Stimulated activated CD4-positive, alpha-beta T cell treated with anti-CD3 and anti-CD28 coated beads, Interleukin-12 subunit alpha, Interleukin-12 subunit beta, amount 100 ng/mL, for 4 hours (primary cell): Measurements from ENCODE around the gene KCNC4.

Source experiments
- DNase-seq: peaks from one replicate; pipeline ENCODE4 v3.0.0-alpha.2; 2020

KCNC4 gene

GRCh38 chr1:110233861-110234260 lies 23.7 kb downstream of the KCNC4 start:
- DNase-seq = no peak

DNA sequence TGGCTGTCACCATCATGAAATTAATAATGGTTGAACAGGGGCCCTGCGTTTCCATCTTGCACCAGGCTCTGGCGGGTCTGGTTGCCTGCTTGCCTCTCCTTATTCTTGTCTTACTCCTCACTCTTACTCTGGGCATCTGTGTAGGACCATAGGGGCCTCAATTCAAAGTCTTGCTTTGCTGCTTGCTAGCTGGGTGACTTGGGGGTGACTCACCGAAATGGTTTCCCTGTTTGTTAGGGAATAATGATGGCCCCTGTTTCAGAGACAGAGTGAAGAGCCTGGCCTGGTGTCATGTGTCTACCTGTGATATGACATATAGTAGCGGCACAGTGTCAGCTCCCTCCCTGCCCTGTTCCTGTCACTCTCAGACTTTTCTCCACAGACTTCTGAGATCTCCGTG lies 24.6 kb downstream of the KCNC4 start:
- no peak for DNase-seq

GRCh38 chr1:110235181-110235833 lies 25.2 kb downstream of the KCNC4 start:
- DNase-seq = no peak

DNA sequence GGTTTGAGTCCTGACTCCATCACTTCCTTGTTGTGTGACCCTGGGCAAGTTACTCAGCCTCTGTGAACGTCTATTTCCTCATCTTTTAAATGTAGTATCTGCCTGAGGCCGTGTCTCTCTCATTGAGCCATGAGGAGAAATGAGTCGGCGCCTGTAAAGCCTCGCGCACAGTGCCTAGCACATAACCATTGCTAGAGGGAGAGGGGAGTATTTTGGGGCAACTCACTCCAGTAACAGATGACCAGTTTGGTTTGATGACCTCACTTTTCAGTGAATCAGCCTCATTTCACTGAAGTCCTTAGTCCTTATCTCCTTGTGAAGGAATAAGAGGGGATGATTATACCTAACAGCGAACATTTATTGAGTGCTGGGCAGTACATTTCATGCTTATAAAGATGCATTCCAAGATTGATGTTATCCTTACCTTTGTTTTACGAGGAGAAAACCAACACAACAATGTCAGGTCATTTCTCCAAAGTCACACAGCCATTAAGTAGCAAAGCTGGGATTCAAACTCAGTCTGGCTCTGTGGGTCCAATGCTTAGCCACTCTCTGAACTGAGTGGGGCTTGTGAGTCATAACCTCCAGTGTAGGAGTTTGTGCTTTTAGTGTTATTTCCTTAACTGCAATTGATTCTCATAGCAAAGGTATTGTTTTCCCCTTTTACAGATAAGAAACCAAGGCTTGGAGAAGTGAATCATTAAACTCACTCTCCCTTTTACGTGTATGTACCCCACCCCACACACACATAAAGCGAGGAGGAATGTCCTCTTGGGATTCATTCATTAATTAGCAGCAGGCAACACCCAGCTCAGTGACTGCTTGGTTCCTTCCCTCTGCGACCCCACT lies 25.9 kb downstream of the KCNC4 start:
- no peak for DNase-seq

DNA sequence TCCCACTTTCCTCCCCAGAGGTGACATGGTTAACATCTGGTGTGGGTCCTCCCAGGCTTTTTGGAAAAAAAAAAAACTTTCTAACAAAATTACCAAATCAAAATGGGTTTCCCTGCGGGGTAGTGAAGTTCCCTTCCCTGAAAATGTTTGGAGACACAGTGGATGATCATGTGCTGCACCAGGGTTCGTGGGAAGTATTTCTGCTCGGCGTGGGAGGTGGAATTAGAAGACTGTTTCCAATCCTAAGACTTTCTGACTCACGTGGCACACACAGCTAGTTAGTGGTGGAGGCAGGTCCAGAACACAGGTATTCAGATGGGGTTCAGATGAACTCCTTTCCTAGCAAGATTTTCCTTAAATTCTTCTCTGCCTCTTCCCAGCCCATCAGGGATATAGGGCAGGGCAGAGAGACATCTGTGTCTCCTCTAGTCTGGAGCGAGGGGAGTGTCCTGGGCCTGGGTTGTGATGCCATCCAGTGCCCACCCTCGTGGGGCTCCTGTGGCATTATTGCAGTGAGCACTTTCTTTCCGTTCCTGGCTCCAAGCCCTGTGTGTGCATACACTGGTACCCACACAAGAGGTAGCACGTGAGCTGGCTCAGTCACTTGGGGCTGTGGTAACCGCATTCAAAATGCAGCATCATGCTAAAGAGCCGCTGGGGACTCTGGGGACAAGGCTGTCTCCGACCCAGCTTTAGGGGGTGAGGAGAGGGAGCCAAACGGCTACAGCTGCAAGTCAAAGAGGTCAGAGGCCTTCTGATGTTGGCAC lies 27.5 kb downstream of the KCNC4 start:
- DNase-seq = no peak

GRCh38 chr1:110239441-110240430 lies 29.6 kb downstream of the KCNC4 start:
- no peak for DNase-seq

DNA sequence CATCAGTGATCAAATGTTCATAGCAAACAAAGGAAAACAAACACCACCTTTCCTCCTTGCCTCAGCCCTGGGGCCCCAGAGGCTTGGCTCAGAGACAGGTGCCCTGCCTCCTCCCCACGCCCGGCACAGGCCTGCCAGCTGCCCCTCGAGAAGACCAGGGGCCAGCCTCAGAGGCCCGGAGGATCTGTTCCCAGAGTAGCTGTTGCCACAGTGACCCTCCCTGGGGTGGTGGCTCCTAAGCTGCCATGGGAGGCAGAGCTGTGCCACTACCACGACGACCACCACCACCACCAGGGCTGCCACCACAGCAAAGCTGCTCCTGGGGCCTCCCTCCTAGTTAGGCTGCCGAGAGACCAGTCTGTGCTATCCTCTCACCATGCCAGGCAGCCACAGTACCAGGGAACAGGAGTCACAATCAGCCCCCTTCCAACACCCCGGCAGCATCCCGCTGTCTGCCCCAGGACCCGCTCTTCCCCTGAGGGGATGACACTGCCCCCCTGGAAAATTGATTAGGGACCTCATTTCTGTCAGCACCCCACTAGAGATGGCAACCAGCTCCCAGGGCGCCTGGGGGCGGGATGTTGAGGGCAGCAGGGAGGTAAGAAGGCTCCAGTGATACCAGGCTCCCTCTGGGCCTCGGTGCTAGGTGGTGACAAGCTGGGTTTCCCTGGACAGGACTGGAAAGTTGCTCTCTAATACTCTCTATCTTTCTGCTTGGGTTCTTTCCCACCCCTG lies 30.5 kb downstream of the KCNC4 start:
- no peak for DNase-seq

- DNase-seq = no peak
Measured at GRCh38 chr1:110241516-110241915, 31.4 kb downstream of the KCNC4 start.

DNA sequence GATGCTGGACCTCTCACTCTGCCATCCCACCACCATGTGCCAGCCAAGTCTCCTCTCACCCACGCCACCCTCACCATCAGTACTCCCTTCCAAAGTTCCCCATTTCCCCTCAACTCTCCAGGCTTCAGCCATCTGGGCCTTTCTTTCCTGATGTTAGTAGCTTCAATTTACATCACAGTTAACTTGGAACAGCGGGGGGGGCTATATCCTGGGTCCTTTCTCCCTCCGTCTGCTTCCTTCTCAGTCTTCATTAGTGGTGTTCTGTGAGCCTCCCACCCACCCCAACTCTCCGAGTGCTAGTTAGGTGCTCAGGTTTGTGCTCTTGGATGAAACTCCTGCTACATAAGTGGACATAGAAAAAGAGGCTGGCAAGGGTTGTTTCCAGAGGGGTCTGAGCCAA lies 31.9 kb downstream of the KCNC4 start:
- no peak for DNase-seq

GRCh38 chr1:110242731-110243130 lies 32.6 kb downstream of the KCNC4 start:
- DNase-seq = no peak

DNA sequence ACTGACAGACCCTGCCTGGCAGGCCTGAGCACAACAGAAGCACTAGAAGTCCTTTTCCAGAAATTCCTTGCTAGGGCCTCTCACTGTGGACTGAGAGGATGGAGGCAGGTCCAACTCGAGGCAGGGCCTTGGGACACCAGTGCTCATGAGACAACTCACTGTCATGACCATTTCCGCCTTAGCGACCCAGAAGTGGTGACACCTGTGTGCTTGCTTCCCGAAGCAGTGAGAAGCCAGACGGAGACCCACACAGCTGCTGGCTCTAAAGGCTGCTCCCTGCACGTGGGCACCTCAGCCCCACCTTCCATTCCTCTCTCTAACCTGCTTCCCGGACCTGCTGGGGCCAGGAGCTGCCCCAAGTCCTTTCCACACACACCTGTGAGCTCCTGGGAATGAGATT lies 33.0 kb downstream of the KCNC4 start:
- no peak for DNase-seq

DNA sequence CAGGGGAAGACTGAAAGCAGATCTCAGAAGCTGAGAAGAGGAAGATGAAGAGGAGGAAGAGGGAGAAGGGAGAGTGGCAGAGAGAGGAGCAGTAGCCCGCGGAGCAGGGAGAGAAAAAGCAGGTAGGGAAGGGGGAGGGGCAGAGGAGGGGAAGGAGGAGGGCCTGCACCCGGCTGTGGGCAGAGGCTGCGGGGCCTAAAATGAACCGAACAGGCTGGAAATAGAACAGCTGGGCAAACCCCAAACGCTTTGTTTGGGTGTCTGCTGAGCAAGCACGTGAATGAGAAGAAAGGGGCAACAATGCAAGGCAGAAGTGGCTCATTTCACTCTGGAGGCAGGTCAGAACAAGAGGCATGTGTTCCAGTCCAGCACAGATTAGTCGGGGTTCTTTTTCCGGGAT lies 33.5 kb downstream of the KCNC4 start:
- DNase-seq = no peak

- no peak for DNase-seq
Measured at GRCh38 chr1:110245876-110246620, 35.9 kb downstream of the KCNC4 start.

DNA sequence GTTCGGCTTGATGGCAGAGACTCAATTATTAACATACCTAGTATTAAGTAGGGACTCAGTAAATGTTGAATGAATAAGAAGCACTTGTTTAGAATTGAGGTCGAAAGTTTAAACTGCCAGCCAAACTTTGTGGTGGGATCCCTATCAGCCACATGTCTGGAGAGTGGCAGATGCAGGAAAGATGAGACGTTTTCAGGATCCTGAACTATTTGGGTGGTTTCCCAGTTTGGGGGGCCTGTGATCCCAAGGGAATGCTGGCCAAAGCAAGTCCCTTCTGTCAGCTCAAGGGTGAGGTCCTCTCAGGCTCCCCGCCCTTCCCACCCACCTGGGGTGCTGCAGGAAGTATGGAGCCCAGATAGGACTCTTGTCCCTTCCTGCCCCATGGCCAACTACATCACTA lies 38.6 kb downstream of the KCNC4 start:
- DNase-seq = no peak

DNA sequence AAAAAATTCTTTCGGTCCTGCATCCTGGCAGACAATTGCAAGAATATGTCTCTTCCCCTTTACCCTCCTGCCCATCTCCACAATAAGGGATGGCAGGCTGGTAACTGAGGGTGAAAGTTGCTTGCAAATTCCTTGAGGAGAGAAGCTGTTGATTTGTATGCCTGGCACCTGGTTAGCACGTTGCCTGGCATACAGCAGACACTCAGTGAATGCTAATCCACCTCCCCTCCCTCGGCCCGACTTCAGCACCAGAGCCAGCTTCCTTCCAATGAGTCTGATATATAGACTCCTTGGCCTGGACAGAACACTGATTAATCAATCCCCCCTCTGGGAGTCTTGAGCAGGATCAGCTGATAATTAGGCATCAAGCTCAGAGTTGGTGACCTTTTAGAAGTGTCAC lies 39.1 kb downstream of the KCNC4 start:
- no peak for DNase-seq

DNA sequence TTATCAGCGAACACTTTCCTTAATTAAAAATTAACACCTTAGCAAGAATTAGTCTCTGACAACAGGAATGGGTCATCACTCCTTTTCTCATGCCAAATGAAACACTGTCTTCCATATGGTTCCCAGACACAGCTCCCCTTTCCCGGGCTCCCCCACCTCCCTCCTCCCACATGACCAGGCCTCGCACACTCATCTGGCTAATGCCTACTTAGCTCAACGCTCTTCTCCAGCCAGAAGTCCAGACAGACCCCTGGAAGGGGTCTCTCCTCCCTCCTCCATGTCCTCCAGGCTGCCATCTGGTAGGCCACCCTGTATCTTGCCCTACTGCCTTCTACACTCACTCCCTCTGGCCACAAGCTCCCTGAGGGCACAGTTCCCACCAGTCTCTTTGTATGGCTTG lies 39.9 kb downstream of the KCNC4 start:
- DNase-seq = no peak

- DNase-seq = no peak
Measured at GRCh38 chr1:110250749-110251148, 40.6 kb downstream of the KCNC4 start.

- no peak for DNase-seq
Measured at GRCh38 chr1:110253213-110253612, 43.1 kb downstream of the KCNC4 start.

- no peak for DNase-seq
Measured at GRCh38 chr1:110254604-110255391, 44.7 kb downstream of the KCNC4 start.

DNA sequence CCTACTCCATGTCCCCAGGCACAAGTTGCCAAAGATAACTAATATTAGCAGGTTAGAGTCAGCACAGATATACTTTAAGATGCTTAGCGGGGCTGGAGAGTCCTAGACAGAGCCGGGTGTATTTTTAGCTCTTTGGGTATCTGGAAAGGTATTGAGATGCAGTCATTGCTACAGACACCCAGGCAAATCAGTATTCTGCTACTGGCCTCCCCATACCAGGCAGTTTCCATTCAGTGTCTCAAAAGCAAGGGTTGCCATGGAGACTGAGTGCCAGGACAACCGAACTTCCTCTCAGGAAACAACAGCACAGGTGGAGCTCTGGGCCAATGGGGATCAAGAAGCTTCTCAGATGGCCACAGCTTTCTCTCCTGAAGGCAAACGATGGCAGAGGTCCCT lies 45.3 kb downstream of the KCNC4 start:
- DNase-seq = no peak
